Measurements from ENCODE around the gene KPNA6. TPM values are rescaled to one million over a fixed set of nuclear protein-coding genes. Genes with fewer than 3 reads are reported as not detected.

KPNA6 gene
- total and polyA plus RNA-seq, 9 of the 15 experiments (the other 6 are each of a cell fraction or from before 2014, with no cell fraction given), result 20.1 to 54.6 (median 32.2) TPM

GRCh38 chr1:32220746-32221580 is 113.1 kb downstream of the KPNA6 start (continued):
- TF ChIP-seq, protein P1, sequence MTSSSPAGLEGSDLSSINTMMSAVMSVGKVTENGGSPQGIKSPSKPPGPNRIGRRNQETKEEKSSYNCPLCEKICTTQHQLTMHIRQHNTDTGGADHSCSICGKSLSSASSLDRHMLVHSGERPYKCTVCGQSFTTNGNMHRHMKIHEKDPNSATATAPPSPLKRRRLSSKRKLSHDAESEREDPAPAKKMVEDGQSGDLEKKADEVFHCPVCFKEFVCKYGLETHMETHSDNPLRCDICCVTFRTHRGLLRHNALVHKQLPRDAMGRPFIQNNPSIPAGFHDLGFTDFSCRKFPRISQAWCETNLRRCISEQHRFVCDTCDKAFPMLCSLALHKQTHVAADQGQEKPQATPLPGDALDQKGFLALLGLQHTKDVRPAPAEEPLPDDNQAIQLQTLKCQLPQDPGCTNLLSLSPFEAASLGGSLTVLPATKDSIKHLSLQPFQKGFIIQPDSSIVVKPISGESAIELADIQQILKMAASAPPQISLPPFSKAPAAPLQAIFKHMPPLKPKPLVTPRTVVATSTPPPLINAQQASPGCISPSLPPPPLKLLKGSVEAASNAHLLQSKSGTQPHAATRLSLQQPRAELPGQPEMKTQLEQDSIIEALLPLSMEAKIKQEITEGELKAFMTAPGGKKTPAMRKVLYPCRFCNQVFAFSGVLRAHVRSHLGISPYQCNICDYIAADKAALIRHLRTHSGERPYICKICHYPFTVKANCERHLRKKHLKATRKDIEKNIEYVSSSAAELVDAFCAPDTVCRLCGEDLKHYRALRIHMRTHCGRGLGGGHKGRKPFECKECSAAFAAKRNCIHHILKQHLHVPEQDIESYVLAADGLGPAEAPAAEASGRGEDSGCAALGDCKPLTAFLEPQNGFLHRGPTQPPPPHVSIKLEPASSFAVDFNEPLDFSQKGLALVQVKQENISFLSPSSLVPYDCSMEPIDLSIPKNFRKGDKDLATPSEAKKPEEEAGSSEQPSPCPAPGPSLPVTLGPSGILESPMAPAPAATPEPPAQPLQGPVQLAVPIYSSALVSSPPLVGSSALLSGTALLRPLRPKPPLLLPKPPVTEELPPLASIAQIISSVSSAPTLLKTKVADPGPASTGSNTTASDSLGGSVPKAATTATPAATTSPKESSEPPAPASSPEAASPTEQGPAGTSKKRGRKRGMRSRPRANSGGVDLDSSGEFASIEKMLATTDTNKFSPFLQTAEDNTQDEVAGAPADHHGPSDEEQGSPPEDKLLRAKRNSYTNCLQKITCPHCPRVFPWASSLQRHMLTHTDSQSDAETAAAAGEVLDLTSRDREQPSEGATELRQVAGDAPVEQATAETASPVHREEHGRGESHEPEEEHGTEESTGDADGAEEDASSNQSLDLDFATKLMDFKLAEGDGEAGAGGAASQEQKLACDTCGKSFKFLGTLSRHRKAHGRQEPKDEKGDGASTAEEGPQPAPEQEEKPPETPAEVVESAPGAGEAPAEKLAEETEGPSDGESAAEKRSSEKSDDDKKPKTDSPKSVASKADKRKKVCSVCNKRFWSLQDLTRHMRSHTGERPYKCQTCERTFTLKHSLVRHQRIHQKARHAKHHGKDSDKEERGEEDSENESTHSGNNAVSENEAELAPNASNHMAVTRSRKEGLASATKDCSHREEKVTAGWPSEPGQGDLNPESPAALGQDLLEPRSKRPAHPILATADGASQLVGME (CRISPR knock-in tag; IDR thresholded peaks at IDR 0.05), result no peak
- TF ChIP-seq ATF2 (CRISPR knock-in tag; IDR thresholded peaks at IDR 0.05) (no peak), TARDBP (IDR thresholded peaks at IDR 0.05) (no peak), ZNF449 (CRISPR knock-in tag; IDR thresholded peaks at IDR 0.05) (no peak), ZNF212 (CRISPR knock-in tag; IDR thresholded peaks at IDR 0.05) (no peak), SP2 (IDR thresholded peaks at IDR 0.05; ENCODE audit: extremely low read depth, low read depth, low read length, poor library complexity, severe bottlenecking) (no peak), NCOA1 (IDR thresholded peaks at IDR 0.05; ENCODE audit: low read depth) (no peak), SP1 (CRISPR knock-in tag; IDR thresholded peaks at IDR 0.05) (no peak), E2F5 (CRISPR knock-in tag; IDR thresholded peaks at IDR 0.05) (no peak), AFF4 (CRISPR knock-in tag; IDR thresholded peaks at IDR 0.05) (no peak), KLF6 (CRISPR knock-in tag; IDR thresholded peaks at IDR 0.05; ENCODE audit: borderline replicate concordance) (no peak)
